ENCODE data around the gene UMPS. TPM values are rescaled to one million over a fixed set of nuclear protein-coding genes. Genes with fewer than 3 reads are reported as not detected.

Gene UMPS
- total and polyA plus RNA-seq, 9 of the 15 experiments (the other 6 are each of a cell fraction or from before 2014, with no cell fraction given): 28.9 to 91.0 (median 45.9) TPM

DNA sequence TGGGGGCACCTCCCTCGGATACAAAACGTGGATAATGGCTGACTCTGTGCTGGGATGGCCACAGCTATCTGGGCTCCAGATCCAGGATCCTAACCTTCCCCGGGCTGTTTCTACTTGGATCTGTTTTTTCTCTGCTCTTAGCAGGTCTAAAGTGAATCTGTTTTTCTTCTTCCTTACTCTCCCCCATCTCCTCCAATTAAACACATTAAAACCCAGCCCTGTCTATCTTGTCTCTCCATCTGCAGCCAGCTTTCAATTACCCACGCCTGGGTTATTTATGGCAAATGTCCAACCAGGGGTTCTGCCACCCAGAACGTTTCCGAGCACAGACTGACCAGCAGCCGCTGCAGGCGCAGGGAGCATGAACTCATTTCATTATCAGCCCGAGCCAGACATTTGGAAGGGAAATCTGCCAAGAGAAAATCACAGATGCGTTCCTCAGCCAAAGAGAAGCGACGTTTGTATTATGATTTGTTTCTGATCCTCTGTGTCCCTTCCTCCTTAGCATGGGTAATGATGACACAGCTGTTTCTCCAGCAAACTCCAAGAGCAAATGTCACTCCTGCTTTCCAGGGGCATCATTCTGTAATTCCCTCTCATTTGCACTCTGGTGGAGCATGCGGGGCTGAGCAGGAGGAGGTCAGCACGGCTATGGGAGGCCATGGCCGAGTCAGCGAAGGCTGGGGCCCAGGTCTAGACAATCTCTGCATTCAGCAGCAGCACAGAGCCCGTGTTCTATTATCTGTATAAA is 42.0 kb downstream of the UMPS start (continued):
- TF ChIP-seq HDAC2 (IDR thresholded peaks at IDR 0.05) (peak; percentile 100), FOXK2 (conservative IDR thresholded peaks at IDR 0.05 in 1 of 2, IDR thresholded peaks at IDR 0.05 in 1 of 2; ENCODE audit: low read depth in 2 of 2) (0 out of 4 replicates have a peak, but pooled peaks of 1 of the 2 experiments have one; percentile 36), NEUROD1 (IDR thresholded peaks at IDR 0.05; ENCODE audit: borderline replicate concordance, low read depth, low read length, partially characterized antibody) (peak; percentile 7), NR2C2 (CRISPR knock-in tag; IDR thresholded peaks at IDR 0.05) (no peak), NR2C2 (tag; IDR thresholded peaks at IDR 0.05) (peak; percentile 69), TFAM (CRISPR knock-in tag; conservative IDR thresholded peaks at IDR 0.05) (no peak), NCOA2 (IDR thresholded peaks at IDR 0.05; ENCODE audit: partially characterized antibody in 2 of 2) (peak in 1 of 2 experiments; percentile 47), RBFOX2 (IDR thresholded peaks at IDR 0.05; ENCODE audit: low read depth, low read length) (no peak), ARID1B (IDR thresholded peaks at IDR 0.05) (peak; percentile 95), PHF8 (IDR thresholded peaks at IDR 0.05; ENCODE audit: borderline replicate concordance, low read length) (no peak), KLF16 (IDR thresholded peaks at IDR 0.05) (peak; percentile 90), BACH1 (tag; IDR thresholded peaks at IDR 0.05) (peak; percentile 87), MAFF (IDR thresholded peaks at IDR 0.05; ENCODE audit: low read length) (peak; percentile 91), ZNF766 (CRISPR knock-in tag; conservative IDR thresholded peaks at IDR 0.05) (peak; percentile 37; the same call in 1 of the 2 replicates), TEAD1 (CRISPR knock-in tag; IDR thresholded peaks at IDR 0.05) (no peak), POLR2A (conservative IDR thresholded peaks at IDR 0.05) (no peak)
- TF ChIP-seq, protein P1, sequence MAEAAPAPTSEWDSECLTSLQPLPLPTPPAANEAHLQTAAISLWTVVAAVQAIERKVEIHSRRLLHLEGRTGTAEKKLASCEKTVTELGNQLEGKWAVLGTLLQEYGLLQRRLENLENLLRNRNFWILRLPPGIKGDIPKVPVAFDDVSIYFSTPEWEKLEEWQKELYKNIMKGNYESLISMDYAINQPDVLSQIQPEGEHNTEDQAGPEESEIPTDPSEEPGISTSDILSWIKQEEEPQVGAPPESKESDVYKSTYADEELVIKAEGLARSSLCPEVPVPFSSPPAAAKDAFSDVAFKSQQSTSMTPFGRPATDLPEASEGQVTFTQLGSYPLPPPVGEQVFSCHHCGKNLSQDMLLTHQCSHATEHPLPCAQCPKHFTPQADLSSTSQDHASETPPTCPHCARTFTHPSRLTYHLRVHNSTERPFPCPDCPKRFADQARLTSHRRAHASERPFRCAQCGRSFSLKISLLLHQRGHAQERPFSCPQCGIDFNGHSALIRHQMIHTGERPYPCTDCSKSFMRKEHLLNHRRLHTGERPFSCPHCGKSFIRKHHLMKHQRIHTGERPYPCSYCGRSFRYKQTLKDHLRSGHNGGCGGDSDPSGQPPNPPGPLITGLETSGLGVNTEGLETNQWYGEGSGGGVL (CRISPR knock-in tag; IDR thresholded peaks at IDR 0.05): no peak
- TF ChIP-seq, protein P2, sequence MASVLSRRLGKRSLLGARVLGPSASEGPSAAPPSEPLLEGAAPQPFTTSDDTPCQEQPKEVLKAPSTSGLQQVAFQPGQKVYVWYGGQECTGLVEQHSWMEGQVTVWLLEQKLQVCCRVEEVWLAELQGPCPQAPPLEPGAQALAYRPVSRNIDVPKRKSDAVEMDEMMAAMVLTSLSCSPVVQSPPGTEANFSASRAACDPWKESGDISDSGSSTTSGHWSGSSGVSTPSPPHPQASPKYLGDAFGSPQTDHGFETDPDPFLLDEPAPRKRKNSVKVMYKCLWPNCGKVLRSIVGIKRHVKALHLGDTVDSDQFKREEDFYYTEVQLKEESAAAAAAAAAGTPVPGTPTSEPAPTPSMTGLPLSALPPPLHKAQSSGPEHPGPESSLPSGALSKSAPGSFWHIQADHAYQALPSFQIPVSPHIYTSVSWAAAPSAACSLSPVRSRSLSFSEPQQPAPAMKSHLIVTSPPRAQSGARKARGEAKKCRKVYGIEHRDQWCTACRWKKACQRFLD (CRISPR knock-in tag; IDR thresholded peaks at IDR 0.05): peak; percentile 87
- TF ChIP-seq, protein P3, sequence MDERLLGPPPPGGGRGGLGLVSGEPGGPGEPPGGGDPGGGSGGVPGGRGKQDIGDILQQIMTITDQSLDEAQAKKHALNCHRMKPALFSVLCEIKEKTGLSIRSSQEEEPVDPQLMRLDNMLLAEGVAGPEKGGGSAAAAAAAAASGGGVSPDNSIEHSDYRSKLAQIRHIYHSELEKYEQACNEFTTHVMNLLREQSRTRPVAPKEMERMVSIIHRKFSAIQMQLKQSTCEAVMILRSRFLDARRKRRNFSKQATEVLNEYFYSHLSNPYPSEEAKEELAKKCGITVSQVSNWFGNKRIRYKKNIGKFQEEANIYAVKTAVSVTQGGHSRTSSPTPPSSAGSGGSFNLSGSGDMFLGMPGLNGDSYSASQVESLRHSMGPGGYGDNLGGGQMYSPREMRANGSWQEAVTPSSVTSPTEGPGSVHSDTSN (CRISPR knock-in tag; IDR thresholded peaks at IDR 0.05; ENCODE audit: low read depth): no peak
- TF ChIP-seq, protein P3 (tag; conservative IDR thresholded peaks at IDR 0.05; ENCODE audit: low read depth): peak; percentile 84
- TF ChIP-seq, protein P4, sequence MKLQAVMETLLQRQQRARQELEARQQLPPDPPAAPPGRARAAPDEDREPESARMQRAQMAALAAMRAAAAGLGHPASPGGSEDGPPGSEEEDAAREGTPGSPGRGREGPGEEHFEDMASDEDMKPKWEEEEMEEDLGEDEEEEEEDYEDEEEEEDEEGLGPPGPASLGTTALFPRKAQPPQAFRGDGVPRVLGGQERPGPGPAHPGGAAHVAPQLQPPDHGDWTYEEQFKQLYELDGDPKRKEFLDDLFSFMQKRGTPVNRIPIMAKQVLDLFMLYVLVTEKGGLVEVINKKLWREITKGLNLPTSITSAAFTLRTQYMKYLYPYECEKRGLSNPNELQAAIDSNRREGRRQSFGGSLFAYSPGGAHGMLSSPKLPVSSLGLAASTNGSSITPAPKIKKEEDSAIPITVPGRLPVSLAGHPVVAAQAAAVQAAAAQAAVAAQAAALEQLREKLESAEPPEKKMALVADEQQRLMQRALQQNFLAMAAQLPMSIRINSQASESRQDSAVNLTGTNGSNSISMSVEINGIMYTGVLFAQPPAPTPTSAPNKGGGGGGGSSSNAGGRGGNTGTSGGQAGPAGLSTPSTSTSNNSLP (IDR thresholded peaks at IDR 0.05; ENCODE audit: borderline replicate concordance, low read depth, low read length): 0 out of 2 replicates have a peak, but pooled peaks have one; percentile 37
